LNCaP clone FGC (cell line): ENCODE data around the gene PRM1.

Source experiments
- DNase-seq: peaks from one replicate; pipeline ENCODE4 v3.0.0-alpha.2; 2011; ENCODE audit warnings: low read depth
- H3K4me3 ChIP-seq: 2 replicates; pipeline ENCODE4 v1.5.1; 2011; ENCODE audit warnings: mild to moderate bottlenecking, low read depth, low read length, control low read depth
- TF ChIP-seq, protein P1 (sequence below): IDR thresholded peaks from 2 replicates; pipeline ENCODE4 v1.5.1; 2012; ENCODE audit warnings: mild to moderate bottlenecking; ENCODE audit not compliant: control insufficient read depth, insufficient read depth; ENCODE audit errors: extremely low read depth

The PRM1 gene

DNA sequence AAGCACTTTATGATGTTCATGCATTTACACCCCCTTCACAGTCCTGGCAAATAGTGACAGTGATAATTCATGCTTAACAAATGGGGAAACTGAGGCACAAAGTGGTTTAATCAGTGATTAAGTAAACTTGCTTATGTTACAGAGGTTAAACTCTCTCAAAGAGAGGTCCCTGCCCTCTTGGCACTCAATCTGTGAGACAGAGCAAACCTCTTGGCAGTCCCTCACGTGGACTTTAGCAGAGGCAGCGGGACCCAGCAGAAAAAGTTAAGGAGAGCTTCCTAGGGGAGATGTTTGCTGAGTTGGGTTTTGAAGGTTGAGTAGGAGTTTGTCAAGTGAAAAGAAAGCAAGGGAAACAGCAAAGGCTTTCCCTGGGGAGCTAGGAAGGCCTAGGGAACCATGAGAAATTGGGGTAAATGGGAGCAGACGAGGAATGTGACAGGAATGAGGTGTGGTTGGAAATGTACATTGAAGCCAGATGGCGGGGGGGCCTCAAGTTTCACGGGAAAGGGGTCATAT, 35.9 kb downstream of the PRM1 start:
- H3K4me3 ChIP-seq, result no peak overlapping the region
- no peak for DNase-seq
- TF ChIP-seq, protein P1, sequence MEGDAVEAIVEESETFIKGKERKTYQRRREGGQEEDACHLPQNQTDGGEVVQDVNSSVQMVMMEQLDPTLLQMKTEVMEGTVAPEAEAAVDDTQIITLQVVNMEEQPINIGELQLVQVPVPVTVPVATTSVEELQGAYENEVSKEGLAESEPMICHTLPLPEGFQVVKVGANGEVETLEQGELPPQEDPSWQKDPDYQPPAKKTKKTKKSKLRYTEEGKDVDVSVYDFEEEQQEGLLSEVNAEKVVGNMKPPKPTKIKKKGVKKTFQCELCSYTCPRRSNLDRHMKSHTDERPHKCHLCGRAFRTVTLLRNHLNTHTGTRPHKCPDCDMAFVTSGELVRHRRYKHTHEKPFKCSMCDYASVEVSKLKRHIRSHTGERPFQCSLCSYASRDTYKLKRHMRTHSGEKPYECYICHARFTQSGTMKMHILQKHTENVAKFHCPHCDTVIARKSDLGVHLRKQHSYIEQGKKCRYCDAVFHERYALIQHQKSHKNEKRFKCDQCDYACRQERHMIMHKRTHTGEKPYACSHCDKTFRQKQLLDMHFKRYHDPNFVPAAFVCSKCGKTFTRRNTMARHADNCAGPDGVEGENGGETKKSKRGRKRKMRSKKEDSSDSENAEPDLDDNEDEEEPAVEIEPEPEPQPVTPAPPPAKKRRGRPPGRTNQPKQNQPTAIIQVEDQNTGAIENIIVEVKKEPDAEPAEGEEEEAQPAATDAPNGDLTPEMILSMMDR, result no peak

DNA sequence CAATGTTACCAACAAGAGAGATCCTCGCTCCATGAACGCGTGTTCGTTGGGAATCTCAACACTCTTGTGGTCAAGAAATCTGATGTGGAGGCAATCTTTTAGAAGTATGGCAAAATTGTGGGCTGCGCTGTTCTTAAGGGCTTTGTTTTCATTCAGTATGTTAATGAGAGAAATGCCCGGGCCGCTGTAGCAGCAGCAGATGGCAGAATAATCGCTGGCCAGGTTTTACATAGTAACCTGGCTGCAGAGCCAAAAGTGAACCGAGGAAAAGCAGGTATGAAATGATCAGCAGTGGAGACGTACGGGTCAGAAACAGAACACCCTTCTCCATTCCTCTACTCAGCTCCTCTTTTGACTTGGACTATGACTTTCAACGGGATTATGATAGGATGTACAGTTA, 38.5 kb downstream of the PRM1 start:
- TF ChIP-seq, protein P1, result no peak
- DNase-seq, result no peak
- H3K4me3 ChIP-seq, result no peak overlapping the region

DNA sequence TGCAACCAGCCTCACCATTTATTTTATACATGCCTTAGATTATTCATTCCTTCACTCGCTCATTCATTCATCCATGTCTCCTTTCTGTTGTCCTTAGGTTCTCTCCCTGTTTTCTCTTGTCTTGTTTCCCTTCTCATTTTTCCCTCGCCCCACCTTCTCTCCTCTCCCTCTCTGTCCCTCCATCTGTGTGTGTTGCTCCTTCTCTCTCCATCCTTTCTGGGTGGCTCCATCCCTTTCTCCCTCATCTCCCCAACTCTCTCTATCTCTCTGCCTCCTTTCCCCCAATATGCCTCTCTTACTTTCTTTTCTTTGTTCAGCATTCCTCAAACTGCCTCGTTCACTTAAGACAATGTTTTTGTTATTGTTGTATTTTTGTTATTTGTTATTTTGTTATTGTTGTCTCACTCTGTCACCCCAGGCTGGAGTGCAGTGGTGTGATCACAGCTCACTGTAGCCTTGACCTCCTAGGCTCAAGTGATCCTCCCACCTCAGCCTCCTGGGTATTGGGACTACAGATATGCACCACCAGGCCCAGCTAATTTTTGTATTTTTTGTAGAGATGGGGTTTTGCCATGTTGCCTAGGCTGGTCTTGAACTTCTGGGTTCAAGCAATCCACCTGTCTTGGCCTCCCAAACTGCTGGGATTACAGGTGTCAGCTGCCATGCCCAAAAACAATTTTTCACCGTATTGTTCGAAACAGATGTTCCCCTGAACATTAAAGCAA, 39.5 kb downstream of the PRM1 start:
- TF ChIP-seq, protein P1, result no peak

DNA sequence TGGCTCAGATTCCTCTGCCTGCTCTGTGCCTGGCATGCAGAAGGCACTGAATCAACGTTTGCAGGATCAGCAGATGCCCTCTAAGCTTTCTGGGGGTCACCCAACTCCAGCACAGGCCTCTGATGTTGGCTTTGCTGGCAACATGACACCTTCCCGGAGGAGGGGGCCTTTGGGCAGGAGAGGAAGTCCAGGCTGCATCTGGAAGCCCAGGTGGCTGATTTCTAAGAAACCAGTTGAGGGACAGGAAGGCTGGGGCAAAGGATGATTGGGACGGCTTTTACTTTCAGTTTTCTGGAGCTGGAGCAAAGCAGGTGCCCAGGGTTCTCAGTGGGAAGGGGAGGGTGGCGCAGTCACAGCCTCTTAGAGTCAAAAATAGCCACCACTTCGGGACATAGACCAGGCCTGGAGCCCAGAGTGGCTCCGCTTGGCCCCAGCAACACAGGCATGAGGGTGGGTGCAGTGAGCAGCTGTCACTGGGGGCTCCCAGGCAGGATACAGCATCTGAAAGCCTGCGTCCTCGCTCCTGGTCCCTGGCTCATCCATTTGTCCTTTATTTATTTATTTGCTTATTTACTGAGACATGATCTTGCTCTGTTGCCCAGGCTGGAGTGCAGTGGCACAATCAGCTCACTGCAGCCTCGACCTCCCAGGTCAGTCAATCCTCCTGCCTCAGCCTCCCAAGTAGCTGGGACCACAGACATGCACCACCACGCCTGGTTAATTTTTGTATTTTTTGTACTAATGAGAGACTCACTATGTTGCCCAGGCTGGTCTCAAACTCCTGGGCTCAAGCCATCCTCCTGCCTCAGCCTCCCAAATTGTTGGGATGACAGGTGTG, 40.3 kb downstream of the PRM1 start:
- TF ChIP-seq, protein P1, result no peak
- DNase-seq, result no peak

More for the DNA sequence above, 39.5 kb downstream of the PRM1 start:
- no peak overlapping the region for H3K4me3 ChIP-seq
- no peak for DNase-seq

DNA sequence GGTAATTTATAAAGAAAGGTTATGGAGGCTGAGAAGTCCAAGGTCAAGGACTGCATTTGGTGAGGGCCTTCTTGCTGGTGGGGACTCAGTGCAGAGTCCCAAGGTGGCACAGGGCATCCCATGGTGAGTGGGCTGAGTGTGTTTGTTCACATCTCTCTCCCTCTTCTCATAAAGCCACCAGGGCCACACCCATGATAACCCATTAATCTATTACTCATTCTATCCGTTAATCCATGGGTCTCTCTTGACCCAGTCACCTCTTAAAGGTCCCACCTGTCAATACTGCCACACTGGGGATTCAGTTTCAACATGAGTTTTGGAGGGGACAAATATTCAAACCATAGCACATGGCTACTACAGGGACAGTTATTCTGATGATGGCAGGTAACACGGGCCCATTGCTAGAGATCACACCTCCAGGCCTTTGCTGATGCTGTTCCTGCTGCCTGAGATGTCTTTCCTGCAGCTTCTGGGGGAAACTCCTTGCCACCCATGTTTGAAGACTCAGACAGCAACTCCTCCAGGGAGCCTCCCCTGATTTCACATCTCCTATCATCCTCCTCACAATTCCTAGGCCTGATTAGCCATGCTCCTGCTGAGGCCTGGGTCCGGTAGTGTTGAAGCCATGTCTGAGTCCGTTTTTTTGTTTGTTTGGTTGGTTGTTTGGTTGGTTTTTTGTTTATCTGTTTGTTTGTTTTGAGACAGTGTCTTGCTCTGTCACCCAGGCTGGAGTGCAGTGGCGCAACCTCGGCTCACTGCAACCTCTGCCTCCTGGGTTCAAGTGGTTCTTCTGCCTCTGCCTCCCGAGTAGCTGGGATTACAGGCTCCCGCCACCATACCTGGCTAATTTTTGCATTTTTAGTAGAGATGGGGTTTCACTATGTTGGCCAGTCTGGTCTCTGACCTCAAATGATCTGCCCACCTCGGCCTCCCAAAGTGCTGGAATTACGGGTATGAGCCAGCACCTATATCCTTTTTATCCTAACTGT, 41.2 kb downstream of the PRM1 start:
- DNase-seq, result no peak
- TF ChIP-seq, protein P1, result no peak
- no peak overlapping the region for H3K4me3 ChIP-seq

More for the DNA sequence above, 40.3 kb downstream of the PRM1 start:
- H3K4me3 ChIP-seq, result no peak overlapping the region
